Measurements from ENCODE around the gene CCDC149. TPM values are rescaled to one million over a fixed set of nuclear protein-coding genes. Genes with fewer than 3 reads are reported as not detected.
"Not testable (repeated sequence)": the region's sequence is repeated elsewhere in the genome, so short reads cannot be mapped to it uniquely, and the experiment has no call there.

The CCDC149 gene
- total RNA-seq, 2 experiments from 2014 or later: 0.25 to 0.69 TPM

GRCh38 chr4:24913119-24913485 lies 260 bp upstream of the CCDC149 start:
- ATAC-seq (ENCODE audit: poor library complexity) (no peak), DNase-seq (no peak)
- no peak overlapping the region for H3K27ac ChIP-seq (ENCODE audit: low read depth in 1 of 2, low read length in 2 of 2)
- peaks cover 23% of the 10 kb centered on the region in 2 experiments for H3K27me3 ChIP-seq (ENCODE audit: control insufficient read depth in 1 of 2, insufficient read depth in 2 of 2, low read length in 2 of 2)
- no peaks in the 10 kb centered on the region for H3K36me3 ChIP-seq (ENCODE audit: insufficient read depth, low read length)
- no peak overlapping the region for H3K4me3 ChIP-seq (ENCODE audit: low read length)
- ChIA-PET CTCF (no interaction called here), POLR2A (no interaction called here)
- H3K27ac Mint-ChIP-seq: no peak overlapping the region
- intact Hi-C loops (cut with DNase I, micrococcal nuclease): no loop called here
- H3K4me1 Mint-ChIP-seq (ENCODE audit: low read depth): peaks cover 5% of the 10 kb centered on the region
- peaks cover 0 to 24% of the 10 kb centered on the region in 2 experiments for H3K9me3 ChIP-seq (ENCODE audit: control insufficient read depth in 1 of 2, insufficient read depth in 1 of 2, low read length in 2 of 2)
- no peaks in the 10 kb centered on the region for H3K4me1 ChIP-seq (ENCODE audit: insufficient read depth, low read length)
- H3K36me3 Mint-ChIP-seq (ENCODE audit: low read depth): no peaks in the 10 kb centered on the region
- H3K4me3 Mint-ChIP-seq: peak overlapping the region; percentile 58
- no peak for TF ChIP-seq CTCF (IDR thresholded peaks at IDR 0.05)
- H3K27me3 Mint-ChIP-seq: peaks cover 65% of the 10 kb centered on the region
- H3K9me3 Mint-ChIP-seq: peaks cover 3% of the 10 kb centered on the region

- ChIA-PET POLR2A (no interaction called here), CTCF (no interaction called here)
- TF ChIP-seq CTCF (IDR thresholded peaks at IDR 0.05): no peak
- Histone ChIP-seq H3K4me3 (ENCODE audit: low read length) (no peak overlapping the region), H3K4me1 (ENCODE audit: insufficient read depth, low read length) (no peaks in the 10 kb centered on the region), H3K27ac (ENCODE audit: low read depth in 1 of 2, low read length in 2 of 2) (no peak overlapping the region), H3K27me3 (ENCODE audit: control insufficient read depth in 1 of 2, insufficient read depth in 2 of 2, low read length in 2 of 2) (peaks cover 23% of the 10 kb centered on the region in 2 experiments), H3K9me3 (ENCODE audit: control insufficient read depth in 1 of 2, insufficient read depth in 1 of 2, low read length in 2 of 2) (peaks cover 0 to 17% of the 10 kb centered on the region in 2 experiments), H3K36me3 (ENCODE audit: insufficient read depth, low read length) (no peaks in the 10 kb centered on the region)
- Mint-ChIP-seq H3K27me3 (peaks cover 56% of the 10 kb centered on the region), H3K36me3 (ENCODE audit: low read depth) (no peaks in the 10 kb centered on the region), H3K4me1 (ENCODE audit: low read depth) (peaks cover 5% of the 10 kb centered on the region), H3K4me3 (no peak overlapping the region), H3K27ac (no peak overlapping the region), H3K9me3 (peaks cover 5% of the 10 kb centered on the region)
- intact Hi-C loops (cut with DNase I, micrococcal nuclease): no loop called here
- no peak for ATAC-seq (ENCODE audit: poor library complexity)
- DNase-seq: no peak
Observed at GRCh38 chr4:24910499-24910898, 2.3 kb downstream of the CCDC149 start.

- H3K4me1 ChIP-seq (ENCODE audit: insufficient read depth, low read length); H3K36me3 Mint-ChIP-seq (ENCODE audit: low read depth); CTCF ChIA-PET; H3K4me1 Mint-ChIP-seq (ENCODE audit: low read depth); DNase-seq; H3K4me3 ChIP-seq (ENCODE audit: low read length); intact Hi-C loops (cut with DNase I, micrococcal nuclease); H3K27ac ChIP-seq (ENCODE audit: low read depth in 1 of 2, low read length in 2 of 2); H3K4me3 Mint-ChIP-seq; H3K27ac Mint-ChIP-seq; ATAC-seq (ENCODE audit: poor library complexity); H3K9me3 Mint-ChIP-seq; H3K36me3 ChIP-seq (ENCODE audit: insufficient read depth, low read length): not testable (repeated sequence)
- peaks cover 0 to 17% of the 10 kb centered on the region in 2 experiments for H3K9me3 ChIP-seq (ENCODE audit: control insufficient read depth in 1 of 2, insufficient read depth in 1 of 2, low read length in 2 of 2)
- H3K27me3 ChIP-seq (ENCODE audit: control insufficient read depth in 1 of 2, insufficient read depth in 2 of 2, low read length in 2 of 2): peaks cover 15 to 21% of the 10 kb centered on the region in 2 experiments
- peaks cover 48% of the 10 kb centered on the region for H3K27me3 Mint-ChIP-seq
- POLR2A ChIA-PET: interaction anchor here (0.6 kb wide), 1 partner anchor 44 kb away, joined by 3 read pairs; no protein-coding TSS in a partner anchor
Observed at GRCh38 chr4:24909606-24910005, 3.2 kb downstream of the CCDC149 start.

- no peaks in the 10 kb centered on the region for H3K27me3 ChIP-seq (ENCODE audit: control insufficient read depth in 1 of 2, insufficient read depth in 2 of 2, low read length in 2 of 2)
- intact Hi-C loops (cut with DNase I, micrococcal nuclease): no loop called here
- DNase-seq (no peak), ATAC-seq (ENCODE audit: poor library complexity) (no peak)
- no peaks in the 10 kb centered on the region for H3K9me3 ChIP-seq (ENCODE audit: control insufficient read depth in 1 of 2, insufficient read depth in 1 of 2, low read length in 2 of 2)
- Mint-ChIP-seq H3K4me3 (no peak overlapping the region), H3K27me3 (peaks cover 4% of the 10 kb centered on the region), H3K27ac (no peak overlapping the region), H3K9me3 (no peaks in the 10 kb centered on the region), H3K4me1 (ENCODE audit: low read depth) (no peaks in the 10 kb centered on the region), H3K36me3 (ENCODE audit: low read depth) (no peaks in the 10 kb centered on the region)
- ChIA-PET POLR2A (no interaction called here), CTCF (no interaction called here)
- no peak for TF ChIP-seq CTCF (IDR thresholded peaks at IDR 0.05)
- no peaks in the 10 kb centered on the region for H3K36me3 ChIP-seq (ENCODE audit: insufficient read depth, low read length)
- no peaks in the 10 kb centered on the region for H3K4me1 ChIP-seq (ENCODE audit: insufficient read depth, low read length)
- no peak overlapping the region for H3K27ac ChIP-seq (ENCODE audit: low read depth in 1 of 2, low read length in 2 of 2)
- H3K4me3 ChIP-seq (ENCODE audit: low read length): no peak overlapping the region
Observed at GRCh38 chr4:24897639-24898038, 15.2 kb downstream of the CCDC149 start.

Data from CD4-positive, alpha-beta T cell (primary cell).